ENCODE measurements around the gene BTG4. TPM values are rescaled to one million over a fixed set of nuclear protein-coding genes. Genes with fewer than 3 reads are reported as not detected.

The BTG4 gene
- total RNA-seq, 1 donor: 0.36 TPM

DNA sequence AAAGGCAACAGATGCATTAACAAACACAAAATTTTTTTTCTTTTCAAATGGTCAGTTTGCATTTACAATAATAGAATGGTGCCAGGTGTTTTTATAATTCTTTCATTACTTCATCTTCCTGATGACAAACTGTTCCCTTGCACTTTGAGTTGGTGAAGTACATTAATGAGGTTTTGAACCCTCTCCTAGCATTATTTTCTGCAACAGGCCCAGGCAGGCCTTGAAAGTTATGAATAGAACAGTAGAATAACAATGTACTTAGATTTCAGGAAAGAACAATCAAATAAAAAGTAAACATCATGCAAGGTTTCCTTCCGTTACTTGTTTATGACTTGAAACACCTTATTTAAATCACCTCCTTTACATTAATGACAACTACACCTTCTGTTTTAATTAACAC lies 9.6 kb downstream of the BTG4 start:
- TF ChIP-seq, protein P1, sequence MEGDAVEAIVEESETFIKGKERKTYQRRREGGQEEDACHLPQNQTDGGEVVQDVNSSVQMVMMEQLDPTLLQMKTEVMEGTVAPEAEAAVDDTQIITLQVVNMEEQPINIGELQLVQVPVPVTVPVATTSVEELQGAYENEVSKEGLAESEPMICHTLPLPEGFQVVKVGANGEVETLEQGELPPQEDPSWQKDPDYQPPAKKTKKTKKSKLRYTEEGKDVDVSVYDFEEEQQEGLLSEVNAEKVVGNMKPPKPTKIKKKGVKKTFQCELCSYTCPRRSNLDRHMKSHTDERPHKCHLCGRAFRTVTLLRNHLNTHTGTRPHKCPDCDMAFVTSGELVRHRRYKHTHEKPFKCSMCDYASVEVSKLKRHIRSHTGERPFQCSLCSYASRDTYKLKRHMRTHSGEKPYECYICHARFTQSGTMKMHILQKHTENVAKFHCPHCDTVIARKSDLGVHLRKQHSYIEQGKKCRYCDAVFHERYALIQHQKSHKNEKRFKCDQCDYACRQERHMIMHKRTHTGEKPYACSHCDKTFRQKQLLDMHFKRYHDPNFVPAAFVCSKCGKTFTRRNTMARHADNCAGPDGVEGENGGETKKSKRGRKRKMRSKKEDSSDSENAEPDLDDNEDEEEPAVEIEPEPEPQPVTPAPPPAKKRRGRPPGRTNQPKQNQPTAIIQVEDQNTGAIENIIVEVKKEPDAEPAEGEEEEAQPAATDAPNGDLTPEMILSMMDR (IDR thresholded peaks at IDR 0.05; ENCODE audit: insufficient read depth, low read length): no peak
- no peak for DNase-seq (ENCODE audit: low read depth)

DNA sequence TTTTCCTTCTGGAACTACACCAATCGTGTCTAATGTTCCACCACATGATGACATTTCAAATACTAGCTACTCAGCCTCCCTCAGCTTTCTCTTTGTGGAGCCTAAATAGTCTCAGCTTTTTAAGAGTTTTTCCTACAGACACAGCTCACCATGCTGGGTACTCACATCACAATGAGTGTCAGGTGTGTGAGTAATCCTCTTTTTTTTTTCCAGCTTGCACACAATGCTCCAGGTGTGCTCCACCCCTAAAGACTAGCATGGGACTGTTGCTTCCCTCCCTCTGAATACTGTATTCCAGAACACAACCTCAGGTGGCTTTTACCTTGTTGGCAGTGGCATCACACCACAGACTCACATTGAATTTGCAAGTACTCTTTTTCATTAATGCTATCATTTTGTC lies 11.7 kb downstream of the BTG4 start:
- TF ChIP-seq, protein P1 (IDR thresholded peaks at IDR 0.05; ENCODE audit: insufficient read depth, low read length): no peak
- no peak overlapping the region for H3K4me3 ChIP-seq (ENCODE audit: low read depth, low read length)
- DNase-seq (ENCODE audit: low read depth): no peak

More for the DNA sequence above, 9.6 kb downstream of the BTG4 start:
- H3K4me3 ChIP-seq (ENCODE audit: low read depth, low read length): no peak overlapping the region

GRCh38 chr11:111499483-111499882 lies 12.7 kb downstream of the BTG4 start:
- TF ChIP-seq, protein P1 (IDR thresholded peaks at IDR 0.05; ENCODE audit: insufficient read depth, low read length): no peak
- H3K4me3 ChIP-seq (ENCODE audit: low read depth, low read length): no peak overlapping the region
- DNase-seq (ENCODE audit: low read depth): peak; percentile 25

GRCh38 chr11:111494040-111494439 lies 18.1 kb downstream of the BTG4 start:
- DNase-seq (ENCODE audit: low read depth): no peak
- TF ChIP-seq, protein P1 (IDR thresholded peaks at IDR 0.05; ENCODE audit: insufficient read depth, low read length): no peak
- H3K4me3 ChIP-seq (ENCODE audit: low read depth, low read length): no peak overlapping the region

GRCh38 chr11:111490496-111490895 lies 21.7 kb downstream of the BTG4 start:
- TF ChIP-seq, protein P1 (IDR thresholded peaks at IDR 0.05; ENCODE audit: insufficient read depth, low read length): no peak
- no peak overlapping the region for H3K4me3 ChIP-seq (ENCODE audit: low read depth, low read length)
- no peak for DNase-seq (ENCODE audit: low read depth)

DNA sequence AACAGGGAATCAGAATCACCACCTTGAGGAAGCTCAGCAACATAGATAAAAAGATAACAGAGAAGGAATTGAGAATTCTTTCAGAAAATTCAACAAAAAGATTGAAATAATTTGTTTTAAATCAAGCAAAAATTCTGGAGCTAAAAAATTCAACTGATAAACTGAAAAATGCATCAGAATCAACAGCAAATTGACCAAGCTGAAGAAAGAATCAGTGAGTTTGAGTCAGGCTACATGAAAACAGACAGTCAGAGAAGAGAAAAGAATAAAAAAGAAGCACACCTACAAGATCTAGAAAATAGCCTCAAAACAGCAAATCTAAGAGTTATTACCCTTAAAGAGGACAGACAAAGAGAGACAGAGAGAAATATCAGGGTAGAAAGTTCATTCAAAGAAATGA lies 28.8 kb downstream of the BTG4 start:
- no peak for DNase-seq (ENCODE audit: low read depth)
- H3K4me3 ChIP-seq (ENCODE audit: low read depth, low read length): no peak overlapping the region
- TF ChIP-seq, protein P1 (IDR thresholded peaks at IDR 0.05; ENCODE audit: insufficient read depth, low read length): no peak

DNA sequence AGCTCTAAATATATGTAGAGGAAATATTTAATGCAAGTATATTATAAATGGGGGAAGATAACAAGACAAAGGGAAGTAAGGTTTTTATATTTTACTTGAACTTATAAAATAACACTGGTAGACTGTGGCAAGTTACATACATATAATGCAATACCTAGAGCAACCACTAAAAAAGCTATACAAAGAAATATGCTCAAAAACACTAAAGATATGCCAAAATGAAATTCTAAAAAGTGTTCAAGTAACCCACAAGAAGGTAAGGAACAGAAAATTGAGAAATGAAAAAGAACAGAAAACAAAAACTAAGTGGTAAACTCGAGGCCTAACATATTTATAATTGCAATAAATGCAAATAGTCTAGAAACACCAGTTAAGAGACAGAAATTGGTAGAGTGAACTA lies 32.5 kb downstream of the BTG4 start:
- no peak for DNase-seq (ENCODE audit: low read depth)
- TF ChIP-seq, protein P1 (IDR thresholded peaks at IDR 0.05; ENCODE audit: insufficient read depth, low read length): peak; percentile 1
- H3K4me3 ChIP-seq (ENCODE audit: low read depth, low read length): no peak overlapping the region
